Upper lobe of left lung (tissue), 6 donors: Measurements from ENCODE around the gene TMA7B. TPM values are rescaled to one million over a fixed set of nuclear protein-coding genes. Genes with fewer than 3 reads are reported as not detected.

Experiments
- ATAC-seq, 2 donors: fragments of 200-7000 bp; cut with Tn5 transposase; one replicate each; pipeline ENCODE4 v1.9.1; 2022; ENCODE audit warnings: mild to moderate bottlenecking in 2 of 2, moderate library complexity in 2 of 2; ENCODE audit not compliant: low FRiP score in 2 of 2
- DNase-seq, 2 donors: peaks; one replicate each; pipeline ENCODE4 v3.0.0-alpha.2; 2019 to 2020
- H3K27ac ChIP-seq, 4 donors: fragments of 200-600 bp; sonication (generic); one replicate each; pipeline ENCODE4 v1.5.1; 2016 to 2019
- H3K27me3 ChIP-seq, 4 donors: fragments of 200-600 bp; sonication (generic); one replicate each; pipeline ENCODE4 v1.5.1; 2017 to 2019
- H3K36me3 ChIP-seq, 4 donors: fragments of 200-600 bp; sonication (generic); one replicate each; pipeline ENCODE4 v1.5.1; 2016 to 2019
- H3K4me1 ChIP-seq, 4 donors: fragments of 200-600 bp; sonication (generic); one replicate each; pipeline ENCODE4 v1.5.1; 2018 to 2019
- H3K4me3 ChIP-seq, 4 donors: fragments of 200-600 bp; sonication (generic); one replicate each; pipeline ENCODE4 v1.5.1; 2017 to 2019; ENCODE audit warnings: mild to moderate bottlenecking in 2 of 4, moderate library complexity in 1 of 4
- H3K9me3 ChIP-seq, 4 donors: fragments of 200-600 bp; sonication (generic); one replicate each; pipeline ENCODE4 v1.5.1; 2018 to 2019
- EP300 ChIP-seq, 4 donors: sonication (generic); formaldehyde crosslinking; IDR thresholded peaks; one replicate each; pipeline ENCODE4 v1.5.1; 2017; ENCODE audit warnings: antibody characterized with exemption in 4 of 4, control low read depth in 2 of 4
- POLR2A ChIP-seq, 4 donors: fragments of 450-650 bp; IDR thresholded peaks; one replicate each; pipeline ENCODE4 v1.5.1; 2016 to 2017; ENCODE audit warnings: antibody characterized with exemption in 4 of 4, mild to moderate bottlenecking in 2 of 4
- POLR2AphosphoS5 ChIP-seq, 2 donors: sonication (generic); formaldehyde crosslinking; IDR thresholded peaks; one replicate each; pipeline ENCODE4 v1.5.1; 2017; ENCODE audit warnings: antibody characterized with exemption in 2 of 2
- WGBS, 2 donors: methylation state at CpG; one replicate each; pipeline ENCODE4 v1.1.5; 2017 to 2018; 5-methylcytosine and 5-hydroxymethylcytosine counted together
- total RNA-seq, 6 donors: library from RNA; depleted of rRNA in 4 of 6; stranded (reverse); fragments of >200 nt in 4 of 6; gene quantifications; one replicate each; pipeline versions ENCODE4 v1.1.0 to v1.2.1, GENCODE V29; 2016 to 2021
- TF ChIP-seq, protein P1 (sequence below), 6 experiments: fragments of 450-650 bp in 4 of 6; fragments of 200-600 bp in 2 of 6; sonication (generic) in 2 of 6; IDR thresholded peaks; one replicate each; pipeline ENCODE4 v1.5.1; 2016 to 2019; ENCODE audit warnings: antibody characterized with exemption in 6 of 6
- donor health status: DM: no; HTN: no; CAD: no; lungs with moderate emphysema.
- donor health status: DM: no; HTN: yes; CAD: no; lungs with severe emphysema.

The TMA7B gene
- total RNA-seq, 6 donors from 2014 or later, result 0.24 to 2.3 (median 0.76) TPM; not detected in 1

DNA sequence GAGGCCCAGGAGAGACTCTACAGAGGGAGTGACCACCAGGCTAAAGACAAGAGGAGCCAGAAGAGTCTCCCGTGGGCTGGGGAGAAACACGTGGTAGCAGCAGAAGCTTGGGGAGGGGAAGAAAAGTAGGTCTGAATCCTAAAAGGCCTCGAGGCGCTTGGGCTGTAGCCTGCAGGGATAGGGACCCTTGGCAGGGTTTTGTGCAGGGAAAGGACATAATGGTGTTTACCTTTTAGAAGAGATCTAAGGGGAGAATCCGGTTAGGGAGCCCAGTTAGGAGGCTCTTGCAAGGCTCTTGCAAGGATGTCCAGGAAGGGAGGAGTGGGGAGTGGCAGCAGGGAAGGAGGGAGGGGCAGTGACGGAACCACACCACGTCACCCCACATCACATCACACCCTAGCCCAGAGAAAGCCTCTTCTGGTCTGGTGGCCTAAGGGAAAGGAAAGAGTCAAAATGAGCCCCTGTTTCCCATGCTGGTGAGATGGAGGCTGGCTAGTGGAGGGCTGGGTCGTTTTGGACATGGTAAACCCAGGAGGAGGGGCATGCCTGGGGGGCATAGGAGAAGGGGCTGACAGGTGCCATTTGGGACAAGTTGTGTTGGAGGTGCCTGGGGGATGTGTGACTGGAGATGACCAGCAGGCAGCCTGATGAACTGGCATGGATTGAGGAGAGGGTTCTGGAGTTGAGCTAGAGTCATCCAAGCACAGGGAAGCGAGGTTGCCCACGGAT, 28.4 kb downstream of the TMA7B start:
- Histone ChIP-seq H3K4me1 (no peaks in the 10 kb centered on the region), H3K36me3 (no peaks in the 10 kb centered on the region), H3K4me3 (no peak overlapping the region), H3K27ac (no peak overlapping the region), H3K9me3 (no peaks in the 10 kb centered on the region), H3K27me3 (peaks cover 0 to 7% (median 3%) of the 10 kb centered on the region in 4 donors)
- no peak for TF ChIP-seq POLR2A (IDR thresholded peaks at IDR 0.05)
- no peak for TF ChIP-seq POLR2AphosphoS5 (IDR thresholded peaks at IDR 0.05)
- TF ChIP-seq, protein P1, sequence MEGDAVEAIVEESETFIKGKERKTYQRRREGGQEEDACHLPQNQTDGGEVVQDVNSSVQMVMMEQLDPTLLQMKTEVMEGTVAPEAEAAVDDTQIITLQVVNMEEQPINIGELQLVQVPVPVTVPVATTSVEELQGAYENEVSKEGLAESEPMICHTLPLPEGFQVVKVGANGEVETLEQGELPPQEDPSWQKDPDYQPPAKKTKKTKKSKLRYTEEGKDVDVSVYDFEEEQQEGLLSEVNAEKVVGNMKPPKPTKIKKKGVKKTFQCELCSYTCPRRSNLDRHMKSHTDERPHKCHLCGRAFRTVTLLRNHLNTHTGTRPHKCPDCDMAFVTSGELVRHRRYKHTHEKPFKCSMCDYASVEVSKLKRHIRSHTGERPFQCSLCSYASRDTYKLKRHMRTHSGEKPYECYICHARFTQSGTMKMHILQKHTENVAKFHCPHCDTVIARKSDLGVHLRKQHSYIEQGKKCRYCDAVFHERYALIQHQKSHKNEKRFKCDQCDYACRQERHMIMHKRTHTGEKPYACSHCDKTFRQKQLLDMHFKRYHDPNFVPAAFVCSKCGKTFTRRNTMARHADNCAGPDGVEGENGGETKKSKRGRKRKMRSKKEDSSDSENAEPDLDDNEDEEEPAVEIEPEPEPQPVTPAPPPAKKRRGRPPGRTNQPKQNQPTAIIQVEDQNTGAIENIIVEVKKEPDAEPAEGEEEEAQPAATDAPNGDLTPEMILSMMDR (IDR thresholded peaks at IDR 0.05), result no peak
- no peak for TF ChIP-seq EP300 (IDR thresholded peaks at IDR 0.05)
- DNase-seq (no peak), ATAC-seq (no peak)
- whole genome bisulfite sequencing, 2 donors, result 68 to 70% methylated on average over 10 of the region's 10 CpGs

DNA sequence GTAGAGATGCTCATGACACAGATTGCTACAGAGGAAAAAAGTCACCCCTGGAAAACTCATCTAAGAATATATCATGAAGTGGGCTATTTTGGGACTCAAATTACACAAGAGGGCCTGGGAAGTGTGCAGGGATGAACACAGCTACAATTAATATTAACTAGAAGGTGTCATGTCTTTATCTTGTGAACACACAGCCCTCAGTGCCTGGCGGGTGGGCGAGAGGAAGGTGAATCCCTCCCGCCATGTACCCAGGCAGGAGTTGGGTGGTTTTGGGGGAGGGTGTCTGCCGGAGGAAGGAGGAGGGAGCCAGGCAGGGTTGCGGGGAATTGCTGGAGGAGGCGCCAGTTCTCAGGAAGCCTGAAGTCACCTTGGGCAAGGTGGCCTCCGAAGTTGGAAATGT, 29.4 kb downstream of the TMA7B start:
- no peak overlapping the region for H3K4me3 ChIP-seq
- H3K27me3 ChIP-seq, result peaks cover 0 to 17% (median 9%) of the 10 kb centered on the region in 4 donors
- 73 to 89% methylated on average over 7 of the region's 7 CpGs for WGBS, 2 donors
- peaks cover 0 to 6% (median 4%) of the 10 kb centered on the region in 4 donors for H3K4me1 ChIP-seq
- no peaks in the 10 kb centered on the region for H3K36me3 ChIP-seq
- no peak overlapping the region for H3K27ac ChIP-seq
- TF ChIP-seq POLR2A (IDR thresholded peaks at IDR 0.05) (no peak), POLR2AphosphoS5 (IDR thresholded peaks at IDR 0.05) (no peak), EP300 (IDR thresholded peaks at IDR 0.05) (no peak)
- TF ChIP-seq, protein P1 (IDR thresholded peaks at IDR 0.05), result no peak
- ATAC-seq, result no peak
- DNase-seq, result no peak
- H3K9me3 ChIP-seq, result no peaks in the 10 kb centered on the region

DNA sequence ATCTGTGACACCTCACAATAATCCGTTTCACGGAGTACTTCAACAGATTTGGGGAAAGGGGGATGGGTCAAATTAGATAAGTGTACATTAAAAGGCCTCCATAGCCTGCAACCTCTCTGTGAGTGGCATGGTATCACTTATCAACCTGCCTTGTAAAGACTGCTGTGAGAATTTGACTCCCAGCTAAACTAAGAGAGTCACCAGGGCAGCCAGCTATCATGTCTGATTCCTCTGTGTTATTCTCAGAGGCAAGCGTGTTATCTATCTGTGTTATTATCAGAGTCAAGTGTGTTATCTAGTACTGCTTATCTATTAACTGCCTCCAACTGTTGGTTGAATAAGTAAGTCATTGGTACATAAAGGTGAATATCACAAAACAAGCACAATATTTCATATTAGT, 30.5 kb downstream of the TMA7B start:
- 92 to 93% methylated on average over 3 of the region's 3 CpGs for WGBS, 2 donors
- H3K4me3 ChIP-seq, result no peak overlapping the region
- no peak overlapping the region for H3K27ac ChIP-seq
- no peaks in the 10 kb centered on the region for H3K36me3 ChIP-seq
- no peak for TF ChIP-seq EP300 (IDR thresholded peaks at IDR 0.05)
- TF ChIP-seq, protein P1 (IDR thresholded peaks at IDR 0.05), result no peak
- no peak for TF ChIP-seq POLR2AphosphoS5 (IDR thresholded peaks at IDR 0.05)
- no peak for TF ChIP-seq POLR2A (IDR thresholded peaks at IDR 0.05)
- ATAC-seq, result no peak
- peaks cover 6 to 14% (median 10%) of the 10 kb centered on the region in 4 donors for H3K4me1 ChIP-seq
- DNase-seq, result no peak
- peaks cover 0 to 28% (median 14%) of the 10 kb centered on the region in 4 donors for H3K27me3 ChIP-seq
- H3K9me3 ChIP-seq, result no peaks in the 10 kb centered on the region

DNA sequence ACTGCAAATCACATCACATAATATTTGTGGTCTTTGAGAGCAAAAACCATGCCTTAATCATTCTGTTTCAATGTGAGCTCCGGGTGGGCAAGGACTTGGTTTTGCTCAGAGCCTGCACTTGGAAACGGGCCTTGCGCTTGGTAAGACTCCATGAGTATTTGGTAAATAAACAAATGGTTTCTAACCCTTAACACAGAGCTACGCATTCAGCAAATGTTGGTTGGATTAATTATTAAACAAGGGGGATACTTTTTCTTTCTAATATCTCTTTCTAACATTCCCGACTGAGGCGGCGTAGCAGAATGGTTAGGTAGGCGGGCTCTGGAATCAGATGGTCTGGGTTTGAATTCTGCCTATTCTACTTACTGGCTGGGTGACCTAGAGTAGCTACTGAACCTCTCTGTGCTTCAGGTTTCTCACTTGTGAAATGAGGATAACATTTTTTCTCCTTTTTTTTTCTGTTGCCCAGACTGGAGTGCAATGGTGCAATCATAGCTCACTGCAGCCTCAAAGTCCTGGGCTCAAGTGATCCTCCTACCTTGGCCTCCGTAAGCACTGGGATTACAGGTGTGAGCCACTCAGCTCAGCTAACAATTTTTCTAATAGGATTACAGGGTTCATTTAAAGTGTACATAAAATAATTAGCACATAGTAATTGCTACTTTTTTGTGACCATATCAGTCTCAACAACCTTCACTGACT, 31.1 kb downstream of the TMA7B start:
- ATAC-seq (no peak), DNase-seq (no peak)
- peaks cover 0 to 28% (median 15%) of the 10 kb centered on the region in 4 donors for H3K27me3 ChIP-seq
- TF ChIP-seq, protein P1 (IDR thresholded peaks at IDR 0.05), result no peak
- TF ChIP-seq POLR2AphosphoS5 (IDR thresholded peaks at IDR 0.05) (no peak), POLR2A (IDR thresholded peaks at IDR 0.05) (no peak), EP300 (IDR thresholded peaks at IDR 0.05) (no peak)
- H3K9me3 ChIP-seq, result no peaks in the 10 kb centered on the region
- no peaks in the 10 kb centered on the region for H3K36me3 ChIP-seq
- H3K4me3 ChIP-seq, result no peak overlapping the region
- no peak overlapping the region for H3K27ac ChIP-seq
- 76 to 87% methylated on average over 9 of the region's 9 CpGs for WGBS, 2 donors
- H3K4me1 ChIP-seq, result peaks cover 6 to 14% (median 10%) of the 10 kb centered on the region in 4 donors
